ENCODE measurements around the gene ARHGEF10L.

Gene ARHGEF10L

DNA sequence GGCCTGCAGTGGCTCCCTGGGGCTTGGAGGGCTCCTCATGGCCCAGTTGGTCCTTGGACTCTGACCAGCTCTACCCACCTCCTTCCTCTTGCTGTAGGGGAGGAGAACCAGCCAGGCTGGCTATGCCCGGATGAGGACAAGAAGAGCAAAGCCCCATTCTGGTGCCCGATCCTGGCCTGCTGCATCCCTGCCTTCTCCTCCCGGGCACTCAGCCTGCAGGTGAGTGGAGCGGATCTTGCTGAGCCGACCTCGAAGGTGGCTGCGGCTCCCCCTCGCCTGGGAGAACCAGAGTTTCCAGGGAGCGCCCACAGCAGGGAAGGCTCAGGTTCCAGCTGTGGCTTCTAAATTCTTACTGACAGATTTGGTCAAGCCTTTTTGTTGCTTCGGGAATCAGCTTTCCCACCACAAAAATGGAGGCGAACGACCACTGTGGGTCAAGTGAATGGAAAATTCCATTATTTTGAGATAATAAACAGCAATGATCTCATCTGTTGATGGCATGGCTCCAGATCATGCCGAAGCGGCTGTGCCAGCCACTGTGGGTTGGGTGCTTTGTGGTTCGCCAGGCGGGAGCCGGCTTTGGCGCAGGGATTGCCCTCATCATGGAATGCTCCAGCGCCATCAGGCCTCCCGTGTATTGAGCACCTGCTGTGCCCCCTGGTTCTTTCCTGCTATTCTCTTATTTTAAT is 109.1 kb downstream of the ARHGEF10L start:
- no peaks in the 10 kb centered on the region for H4K20me1 ChIP-seq (ENCODE audit: low read depth, low read length)
- TF ChIP-seq EZH2phosphoT487 (conservative IDR thresholded peaks at IDR 0.05; ENCODE audit: low read length): no peak
- TF ChIP-seq, protein P1, sequence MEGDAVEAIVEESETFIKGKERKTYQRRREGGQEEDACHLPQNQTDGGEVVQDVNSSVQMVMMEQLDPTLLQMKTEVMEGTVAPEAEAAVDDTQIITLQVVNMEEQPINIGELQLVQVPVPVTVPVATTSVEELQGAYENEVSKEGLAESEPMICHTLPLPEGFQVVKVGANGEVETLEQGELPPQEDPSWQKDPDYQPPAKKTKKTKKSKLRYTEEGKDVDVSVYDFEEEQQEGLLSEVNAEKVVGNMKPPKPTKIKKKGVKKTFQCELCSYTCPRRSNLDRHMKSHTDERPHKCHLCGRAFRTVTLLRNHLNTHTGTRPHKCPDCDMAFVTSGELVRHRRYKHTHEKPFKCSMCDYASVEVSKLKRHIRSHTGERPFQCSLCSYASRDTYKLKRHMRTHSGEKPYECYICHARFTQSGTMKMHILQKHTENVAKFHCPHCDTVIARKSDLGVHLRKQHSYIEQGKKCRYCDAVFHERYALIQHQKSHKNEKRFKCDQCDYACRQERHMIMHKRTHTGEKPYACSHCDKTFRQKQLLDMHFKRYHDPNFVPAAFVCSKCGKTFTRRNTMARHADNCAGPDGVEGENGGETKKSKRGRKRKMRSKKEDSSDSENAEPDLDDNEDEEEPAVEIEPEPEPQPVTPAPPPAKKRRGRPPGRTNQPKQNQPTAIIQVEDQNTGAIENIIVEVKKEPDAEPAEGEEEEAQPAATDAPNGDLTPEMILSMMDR (IDR thresholded peaks at IDR 0.05; ENCODE audit: insufficient read depth, low read length, poor library complexity, severe bottlenecking): no peak
- no peak overlapping the region for H2AFZ ChIP-seq (ENCODE audit: low read depth, low read length, severe bottlenecking)
- H3K27ac ChIP-seq (ENCODE audit: low read depth, low read length): no peak overlapping the region
- H3K79me2 ChIP-seq (ENCODE audit: insufficient read depth, low read length): no peaks in the 10 kb centered on the region
- no peaks in the 10 kb centered on the region for H3K9me3 ChIP-seq (ENCODE audit: insufficient read depth, low read length)
- H3K27me3 ChIP-seq (ENCODE audit: low read length): no peaks in the 10 kb centered on the region
- no peak overlapping the region for H3K4me3 ChIP-seq (ENCODE audit: insufficient read depth, low read length, poor library complexity, severe bottlenecking)
- H3K36me3 ChIP-seq (ENCODE audit: low read length): no peaks in the 10 kb centered on the region
- H3K9me2 ChIP-seq (replicated peaks; ENCODE audit: insufficient read depth, low read length): no peaks in the 10 kb centered on the region
- no peak overlapping the region for H3K4me2 ChIP-seq (ENCODE audit: low read depth, low read length, poor library complexity, severe bottlenecking)
- H3F3A ChIP-seq (ENCODE audit: insufficient read depth): no peaks in the 10 kb centered on the region
- no peak overlapping the region for H3K9ac ChIP-seq (ENCODE audit: low read length)

DNA sequence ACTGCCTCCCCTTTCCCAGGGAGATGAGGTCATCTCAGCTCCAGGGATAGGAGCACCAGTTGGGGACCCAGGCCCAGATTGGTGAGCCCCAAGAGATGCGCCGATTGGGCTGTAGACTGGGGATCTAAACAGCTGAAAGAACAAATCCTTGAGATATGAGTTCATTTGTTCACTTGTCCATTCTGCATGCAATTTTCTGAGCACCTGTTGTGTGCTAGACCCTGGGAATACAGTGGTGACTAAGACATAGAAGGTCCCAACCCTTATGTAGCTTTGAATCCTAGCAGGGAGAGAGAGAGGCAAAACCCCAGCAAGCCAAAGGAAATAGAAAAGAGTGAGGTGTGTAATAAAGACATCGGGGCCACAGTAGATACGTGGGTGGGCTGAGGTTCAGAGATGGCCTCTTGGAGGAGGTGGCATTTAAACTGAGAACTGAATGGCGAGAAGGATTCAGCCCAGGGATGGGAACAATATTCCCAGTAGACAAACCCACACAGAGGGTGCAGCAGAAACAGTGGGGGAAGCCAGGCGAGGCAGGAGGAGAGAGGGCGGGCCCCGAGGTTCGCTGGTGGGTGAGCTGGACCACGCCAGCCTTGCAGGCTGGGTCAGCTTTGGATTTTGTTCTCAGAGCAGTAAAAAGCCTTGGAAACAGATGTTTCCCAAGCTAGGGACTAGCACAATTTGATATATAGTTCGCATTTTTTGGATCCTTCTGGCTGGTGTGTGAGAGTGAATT is 110.0 kb downstream of the ARHGEF10L start:
- H3K4me3 ChIP-seq (ENCODE audit: insufficient read depth, low read length, poor library complexity, severe bottlenecking): no peak overlapping the region
- no peaks in the 10 kb centered on the region for H4K20me1 ChIP-seq (ENCODE audit: low read depth, low read length)
- H3K36me3 ChIP-seq (ENCODE audit: low read length): no peaks in the 10 kb centered on the region
- no peak overlapping the region for H3K4me2 ChIP-seq (ENCODE audit: low read depth, low read length, poor library complexity, severe bottlenecking)
- no peaks in the 10 kb centered on the region for H3K9me2 ChIP-seq (replicated peaks; ENCODE audit: insufficient read depth, low read length)
- no peak overlapping the region for H3K27ac ChIP-seq (ENCODE audit: low read depth, low read length)
- H2AFZ ChIP-seq (ENCODE audit: low read depth, low read length, severe bottlenecking): no peak overlapping the region
- H3F3A ChIP-seq (ENCODE audit: insufficient read depth): no peaks in the 10 kb centered on the region
- no peak overlapping the region for H3K9ac ChIP-seq (ENCODE audit: low read length)
- no peaks in the 10 kb centered on the region for H3K27me3 ChIP-seq (ENCODE audit: low read length)
- no peaks in the 10 kb centered on the region for H3K79me2 ChIP-seq (ENCODE audit: insufficient read depth, low read length)
- no peaks in the 10 kb centered on the region for H3K9me3 ChIP-seq (ENCODE audit: insufficient read depth, low read length)
- TF ChIP-seq, protein P1 (IDR thresholded peaks at IDR 0.05; ENCODE audit: insufficient read depth, low read length, poor library complexity, severe bottlenecking): no peak
- no peak for TF ChIP-seq EZH2phosphoT487 (conservative IDR thresholded peaks at IDR 0.05; ENCODE audit: low read length)

DNA sequence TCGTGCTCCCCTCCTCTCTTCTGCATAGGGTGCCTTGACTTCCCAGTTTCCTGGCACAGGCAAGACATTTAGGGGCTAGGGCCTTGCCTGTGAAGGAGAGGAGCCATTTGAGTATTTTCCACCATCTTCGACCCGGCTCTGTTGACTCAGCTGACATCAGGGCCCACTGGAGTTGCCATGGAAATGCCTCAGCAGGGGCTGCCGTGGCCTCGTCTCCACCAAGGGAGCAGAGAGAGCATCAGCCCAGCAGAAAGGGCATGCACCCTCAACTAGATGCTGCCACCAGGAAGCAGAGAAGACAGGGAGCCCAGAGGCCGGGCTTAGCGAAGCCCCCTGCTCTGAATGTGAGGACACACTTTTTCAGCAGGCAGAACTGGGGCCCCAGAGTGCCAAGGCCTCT is 113.8 kb downstream of the ARHGEF10L start:
- Histone ChIP-seq H3K27ac (ENCODE audit: low read depth, low read length) (no peak overlapping the region), H2AFZ (ENCODE audit: low read depth, low read length, severe bottlenecking) (no peak overlapping the region), H3K79me2 (ENCODE audit: insufficient read depth, low read length) (no peaks in the 10 kb centered on the region), H4K20me1 (ENCODE audit: low read depth, low read length) (no peaks in the 10 kb centered on the region), H3K36me3 (ENCODE audit: low read length) (no peaks in the 10 kb centered on the region), H3K9me3 (ENCODE audit: insufficient read depth, low read length) (no peaks in the 10 kb centered on the region), H3K27me3 (ENCODE audit: low read length) (no peaks in the 10 kb centered on the region), H3K9me2 (replicated peaks; ENCODE audit: insufficient read depth, low read length) (no peaks in the 10 kb centered on the region), H3F3A (ENCODE audit: insufficient read depth) (no peaks in the 10 kb centered on the region), H3K4me3 (ENCODE audit: insufficient read depth, low read length, poor library complexity, severe bottlenecking) (no peak overlapping the region), H3K4me2 (ENCODE audit: low read depth, low read length, poor library complexity, severe bottlenecking) (no peak overlapping the region), H3K9ac (ENCODE audit: low read length) (no peak overlapping the region)
- TF ChIP-seq EZH2phosphoT487 (conservative IDR thresholded peaks at IDR 0.05; ENCODE audit: low read length): no peak
- TF ChIP-seq, protein P1 (IDR thresholded peaks at IDR 0.05; ENCODE audit: insufficient read depth, low read length, poor library complexity, severe bottlenecking): no peak
